ENCODE results near the gene LACC1.

LACC1 gene

DNA sequence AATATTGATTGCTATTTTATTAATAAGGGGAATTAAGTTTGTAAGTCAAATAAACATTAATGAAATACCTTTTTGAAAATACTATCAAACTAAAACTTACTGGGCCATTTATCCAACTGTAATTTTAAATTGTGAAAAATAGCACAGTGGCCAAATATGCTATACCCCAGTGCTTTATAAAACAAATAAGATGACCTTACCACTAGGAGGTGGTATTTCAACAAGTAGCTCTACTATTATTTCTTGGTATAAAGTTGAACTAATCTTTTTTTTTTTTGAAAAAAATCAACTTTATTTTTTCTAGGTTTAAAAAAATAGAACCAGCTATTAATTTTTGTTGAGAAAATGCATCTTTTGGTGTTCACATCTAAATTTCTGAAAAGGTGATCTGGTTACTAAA is 14.7 kb downstream of the LACC1 start:
- no peak for DNase-seq

DNA sequence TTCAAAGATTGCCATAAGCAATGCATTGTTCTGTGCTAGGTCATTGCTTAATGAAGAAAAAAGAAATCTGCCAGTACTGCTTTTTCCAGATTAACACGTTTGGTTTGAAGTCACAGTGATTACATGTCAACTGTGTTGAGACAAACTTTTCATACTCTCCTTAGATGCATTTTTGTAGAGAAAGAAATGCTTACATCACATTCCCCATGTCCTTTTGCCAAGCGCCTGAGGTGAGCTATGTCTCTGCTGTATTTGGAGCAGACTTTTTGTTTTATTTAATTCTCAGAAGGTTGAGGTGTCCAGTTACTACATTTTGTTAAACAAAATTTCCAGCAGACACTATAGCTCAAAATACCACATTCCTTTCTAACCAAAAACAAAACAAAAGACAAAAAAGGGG is 16.2 kb downstream of the LACC1 start:
- no peak for DNase-seq

- DNase-seq, result peak; percentile 11
Observed at GRCh38 chr13:43905435-43906031, 25.8 kb downstream of the LACC1 start.

GRCh38 chr13:43908156-43909126 is 28.7 kb downstream of the LACC1 start:
- DNase-seq, result no peak

GRCh38 chr13:43910856-43911255 is 31.2 kb downstream of the LACC1 start:
- no peak for DNase-seq

DNA sequence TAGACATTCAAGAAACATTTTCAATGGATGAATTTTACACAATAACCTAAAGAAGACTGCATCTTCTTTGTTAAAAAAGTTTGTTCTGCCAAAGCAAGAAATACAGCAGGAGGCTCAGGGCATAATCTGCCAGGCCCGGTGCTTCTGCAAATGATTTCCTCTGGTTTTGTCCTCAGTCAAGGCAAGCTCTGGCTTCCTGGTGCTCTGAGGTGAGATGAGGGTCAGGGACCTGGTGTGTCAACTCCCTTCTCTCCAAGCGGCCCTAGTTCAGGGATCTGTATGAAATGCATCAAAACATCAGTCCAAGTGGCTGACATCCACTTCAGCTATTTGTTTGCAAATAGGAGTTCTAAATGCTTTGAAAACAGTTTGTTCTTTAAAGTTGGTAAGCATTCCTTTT is 31.6 kb downstream of the LACC1 start:
- no peak for DNase-seq

GRCh38 chr13:43911871-43912270 is 32.2 kb downstream of the LACC1 start:
- DNase-seq, result no peak

- DNase-seq, result no peak
Observed at GRCh38 chr13:43915451-43915850, 35.7 kb downstream of the LACC1 start.

- no peak for DNase-seq
Observed at GRCh38 chr13:43916828-43917227, 37.1 kb downstream of the LACC1 start.

DNA sequence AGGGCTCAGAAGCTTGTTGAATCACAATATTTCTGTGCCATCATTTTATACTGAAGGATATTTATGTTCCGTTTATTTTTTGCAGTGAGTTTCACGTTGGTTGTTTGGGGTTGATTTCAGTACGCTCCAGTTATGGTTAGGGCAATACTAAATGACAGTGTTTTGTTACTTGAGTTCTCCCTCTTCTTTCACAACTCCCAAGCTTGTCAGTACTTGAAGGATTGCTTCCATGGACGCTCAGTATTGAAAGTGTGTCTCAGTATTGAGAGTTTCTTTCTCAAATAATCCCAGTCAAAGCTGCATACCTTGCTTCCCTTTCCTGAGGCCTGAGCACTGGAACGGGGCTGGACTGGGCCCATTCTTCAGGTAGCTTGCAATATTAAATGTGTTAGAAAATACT is 38.9 kb downstream of the LACC1 start:
- no peak for DNase-seq

- no peak for DNase-seq
Observed at GRCh38 chr13:43920965-43921674, 41.4 kb downstream of the LACC1 start.

DNA sequence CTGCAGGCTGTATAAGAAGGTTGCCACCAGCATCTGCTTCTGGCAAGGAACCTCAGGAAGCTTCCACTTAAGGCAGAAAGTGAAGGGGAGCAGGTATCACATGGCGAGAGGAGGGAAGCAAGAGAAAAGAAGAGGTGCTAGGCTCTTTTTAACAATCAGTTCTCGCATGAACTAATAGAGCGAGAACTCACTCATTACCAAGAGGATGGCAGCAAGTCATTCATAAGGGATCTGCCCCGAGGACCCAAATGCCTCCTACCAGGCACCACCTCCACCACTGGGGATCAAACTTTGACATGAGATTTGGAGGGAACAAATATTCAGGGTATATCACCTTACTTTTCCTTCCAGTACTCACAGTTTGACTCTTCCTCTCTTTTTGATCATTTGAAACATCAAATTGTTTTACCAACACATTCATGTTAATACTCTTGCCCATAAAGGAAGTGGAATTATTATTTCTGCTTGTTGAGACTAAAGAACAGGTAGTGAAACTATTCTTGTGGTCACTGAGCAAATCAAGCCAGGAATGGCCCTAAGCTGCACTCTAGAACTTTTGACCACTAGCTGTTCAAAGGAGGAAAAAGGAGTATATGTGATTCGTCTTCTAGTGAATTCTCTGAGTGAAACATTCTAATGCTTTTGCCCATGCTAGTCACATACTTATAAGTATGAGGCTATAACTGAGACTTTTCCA is 45.0 kb downstream of the LACC1 start:
- no peak for DNase-seq

DNA sequence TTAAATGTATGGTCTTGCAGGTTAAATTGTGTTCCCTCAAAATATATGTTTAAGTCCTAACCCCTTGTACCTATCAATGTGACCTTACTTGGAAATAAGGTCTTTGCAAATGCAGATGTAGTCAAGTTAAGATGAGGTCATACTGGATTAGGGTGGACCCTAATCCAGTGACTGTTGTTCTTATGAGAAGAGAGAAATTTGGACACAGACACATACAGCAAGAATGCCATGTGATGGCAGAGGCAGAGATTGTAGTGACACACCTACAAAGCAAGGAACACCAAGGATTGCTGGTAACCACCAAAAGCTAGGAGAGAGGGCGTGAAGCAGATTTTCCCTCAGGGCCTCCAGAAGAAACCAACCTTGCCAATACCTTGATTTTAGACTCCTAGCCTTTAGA is 50.2 kb downstream of the LACC1 start:
- DNase-seq, result no peak

DNA sequence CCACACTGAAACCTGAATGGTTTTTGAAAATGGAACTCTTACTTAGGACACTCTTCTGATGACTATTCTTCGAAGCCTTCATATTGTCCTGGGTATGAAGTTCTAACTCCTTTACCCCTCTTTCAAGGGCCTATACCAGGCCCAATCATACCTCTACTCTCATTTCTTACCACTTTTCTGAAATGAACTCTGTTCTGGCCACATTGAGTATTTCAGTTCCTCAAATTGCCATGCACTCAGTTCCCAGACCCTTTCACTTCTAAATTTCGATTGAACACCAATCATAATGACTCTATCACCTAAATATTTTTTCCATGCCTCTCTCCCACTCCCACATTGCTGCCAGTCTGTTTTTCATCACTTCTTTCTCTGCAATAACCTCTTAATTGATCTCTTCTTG is 53.7 kb downstream of the LACC1 start:
- no peak for DNase-seq

- DNase-seq, result no peak
Observed at GRCh38 chr13:43934273-43934672, 54.6 kb downstream of the LACC1 start.

GRCh38 chr13:43935878-43936277 is 56.2 kb downstream of the LACC1 start:
- DNase-seq, result no peak

DNA sequence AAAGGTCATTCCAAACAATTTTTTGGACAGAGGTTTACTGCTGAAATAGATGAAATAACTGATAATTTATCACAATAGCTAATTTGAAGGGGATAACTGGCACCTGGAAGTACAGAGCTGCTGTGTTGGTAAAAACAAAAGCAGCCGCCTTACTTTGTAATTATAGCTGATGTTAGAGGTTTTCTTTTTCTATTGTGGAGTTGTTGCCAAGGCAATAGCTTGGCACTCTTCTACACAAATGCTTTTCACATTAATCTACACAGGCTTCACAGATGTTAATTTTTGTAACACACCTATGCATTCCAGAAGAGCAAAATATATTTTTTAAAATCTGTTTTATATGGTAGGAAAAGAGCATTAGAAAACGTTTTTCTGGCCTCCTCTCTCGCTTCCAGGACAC is 56.9 kb downstream of the LACC1 start:
- DNase-seq, result no peak

GRCh38 chr13:43937839-43938238 is 58.1 kb downstream of the LACC1 start:
- DNase-seq, result no peak

DNA sequence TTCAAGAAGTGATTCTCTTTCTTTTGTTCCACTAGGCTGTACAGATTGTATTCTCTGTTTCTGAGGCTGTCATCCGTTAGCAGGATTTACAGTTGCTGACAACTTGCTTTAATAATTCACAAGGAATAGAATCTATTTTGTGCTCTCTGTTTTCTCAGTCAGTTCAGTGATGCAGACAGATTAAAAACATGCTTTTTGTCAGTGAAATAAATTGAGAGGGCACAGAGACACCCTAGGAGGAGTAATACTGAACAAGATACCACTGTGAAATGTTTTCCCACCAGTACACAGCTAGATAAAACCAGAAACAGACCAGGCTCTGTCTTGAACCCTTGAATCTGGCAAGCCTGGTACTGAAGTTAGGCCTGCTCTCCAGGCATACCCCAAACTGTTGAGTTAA is 58.7 kb downstream of the LACC1 start:
- DNase-seq, result no peak

DNA sequence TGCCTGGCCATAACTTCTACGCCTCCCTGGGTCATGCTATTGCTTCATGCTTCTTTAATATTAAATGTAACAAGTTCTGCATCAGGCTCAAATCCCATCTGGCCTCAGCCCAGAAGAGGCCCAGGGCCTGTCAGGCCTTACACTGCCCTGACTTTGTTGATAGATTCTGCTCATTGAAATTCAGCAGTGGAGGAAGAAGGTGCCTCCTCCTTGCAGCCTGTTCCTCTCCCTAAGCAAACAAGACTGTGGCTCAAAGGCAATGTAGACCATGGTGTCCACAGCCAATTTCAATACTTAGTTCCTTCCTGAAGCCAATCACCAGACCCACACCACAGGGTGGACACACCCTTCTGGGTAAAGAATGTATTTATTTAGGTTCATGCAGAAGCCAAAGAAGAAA is 59.4 kb downstream of the LACC1 start:
- DNase-seq, result no peak

- no peak for DNase-seq
Observed at GRCh38 chr13:43942286-43942685, 62.6 kb downstream of the LACC1 start.

All from activated CD4-positive, alpha-beta T cell treated with anti-CD3 and anti-CD28 coated beads, Interleukin-2, amount 50 U/mL, for 1 hour (primary cell).